ENCODE data around the gene LY86. TPM values are rescaled to one million over a fixed set of nuclear protein-coding genes. Genes with fewer than 3 reads are reported as not detected.

The LY86 gene
- polyA plus RNA-seq, 1 donor from 2014 or later, result not detected

DNA sequence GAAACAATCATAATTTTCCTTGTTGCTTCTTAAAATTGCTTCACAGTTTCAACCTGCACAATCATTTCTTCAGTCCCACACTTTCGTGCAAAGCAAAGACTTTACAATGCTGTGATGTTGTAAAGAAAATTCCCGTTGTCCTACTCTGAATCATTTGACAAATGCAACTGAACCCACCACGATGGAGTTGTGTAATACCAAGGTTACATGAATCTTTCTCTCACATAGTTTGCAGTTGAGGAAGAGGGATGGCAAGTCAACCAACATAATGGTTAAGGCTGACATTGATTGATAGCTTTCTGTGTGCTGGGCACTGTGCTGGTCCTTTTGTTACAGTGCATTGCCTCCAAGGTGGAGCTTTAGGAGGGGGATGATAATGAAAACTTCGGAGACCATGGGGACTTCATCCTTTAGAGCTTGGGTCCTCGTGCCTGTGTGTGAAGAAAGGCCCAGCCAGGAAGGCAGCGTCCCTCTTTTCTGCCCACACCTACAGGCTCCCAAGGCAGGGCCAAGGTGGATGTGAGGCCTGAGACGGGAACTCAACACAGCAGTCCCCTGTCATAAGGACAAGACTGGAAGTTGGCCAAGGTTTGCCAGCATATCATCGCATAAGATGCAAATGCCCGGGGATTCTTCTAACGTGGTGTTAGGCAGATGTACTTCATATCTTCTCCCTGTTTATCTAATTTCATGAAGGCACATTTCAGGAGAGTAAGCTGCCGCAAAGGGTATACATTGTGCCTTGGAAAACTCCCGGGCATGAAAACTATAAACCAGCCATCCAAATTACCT is 96.9 kb downstream of the LY86 start:
- Histone ChIP-seq H4K20me1 (ENCODE audit: insufficient read depth) (no peaks in the 10 kb centered on the region), H3K27me3 (ENCODE audit: insufficient read depth, low read depth, low read length) (no peaks in the 10 kb centered on the region), H3K9me2 (ENCODE audit: insufficient read depth, low read length) (no peaks in the 10 kb centered on the region), H3K9ac (ENCODE audit: low read length) (no peak overlapping the region), H3K4me3 (ENCODE audit: low read length) (no peak overlapping the region), H3K9me3 (ENCODE audit: low read length) (no peaks in the 10 kb centered on the region), H3K27ac (ENCODE audit: low read length) (no peak overlapping the region), H3K36me3 (ENCODE audit: insufficient read depth, low read length) (no peaks in the 10 kb centered on the region), H3F3A (ENCODE audit: insufficient read depth, low read length, poor library complexity, severe bottlenecking) (no peaks in the 10 kb centered on the region), H3K79me2 (replicated peaks; ENCODE audit: insufficient read depth, low read length) (no peaks in the 10 kb centered on the region), H3K4me2 (ENCODE audit: low read length) (no peak overlapping the region), H2AFZ (ENCODE audit: low read depth, low read length) (no peak overlapping the region)
- no peak for TF ChIP-seq RAD21 (conservative IDR thresholded peaks at IDR 0.05)
- TF ChIP-seq EP300 (conservative IDR thresholded peaks at IDR 0.05; ENCODE audit: poor library complexity, severe bottlenecking), result no peak
- TF ChIP-seq EZH2 (IDR thresholded peaks at IDR 0.05; ENCODE audit: borderline replicate concordance, insufficient read depth, low read length, poor library complexity, severe bottlenecking), result no peak
- TF ChIP-seq SMC3 (conservative IDR thresholded peaks at IDR 0.05; ENCODE audit: poor library complexity), result no peak
- no peak for TF ChIP-seq TAF1 (IDR thresholded peaks at IDR 0.05; ENCODE audit: low read depth)
- TF ChIP-seq POLR2AphosphoS5 (IDR thresholded peaks at IDR 0.05), result no peak

DNA sequence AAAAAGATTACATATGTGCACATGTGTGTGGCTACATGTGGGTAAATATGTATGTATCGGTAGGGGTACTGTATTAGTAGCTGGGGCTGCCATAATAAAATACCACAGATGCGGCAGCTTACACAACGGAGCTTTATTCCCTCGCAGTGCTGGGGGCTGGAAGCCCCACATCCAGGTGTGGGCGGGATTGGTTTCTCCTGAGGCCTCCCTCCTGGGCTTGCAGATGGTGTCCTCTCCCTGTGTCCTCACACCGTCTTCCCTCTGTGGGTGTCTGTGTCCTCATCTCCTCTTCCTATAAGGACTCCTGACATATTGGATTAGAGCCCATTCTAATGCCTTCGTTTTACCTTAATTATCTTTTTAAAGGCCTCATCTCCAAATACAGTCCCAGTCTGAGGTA is 97.7 kb downstream of the LY86 start:
- Histone ChIP-seq H3K4me3 (ENCODE audit: low read length) (no peak overlapping the region), H3K9me2 (ENCODE audit: insufficient read depth, low read length) (no peaks in the 10 kb centered on the region), H3F3A (ENCODE audit: insufficient read depth, low read length, poor library complexity, severe bottlenecking) (no peaks in the 10 kb centered on the region), H3K36me3 (ENCODE audit: insufficient read depth, low read length) (no peaks in the 10 kb centered on the region), H3K4me2 (ENCODE audit: low read length) (no peak overlapping the region), H3K27ac (ENCODE audit: low read length) (no peak overlapping the region), H3K79me2 (replicated peaks; ENCODE audit: insufficient read depth, low read length) (no peaks in the 10 kb centered on the region), H3K27me3 (ENCODE audit: insufficient read depth, low read depth, low read length) (no peaks in the 10 kb centered on the region), H3K9ac (ENCODE audit: low read length) (no peak overlapping the region), H2AFZ (ENCODE audit: low read depth, low read length) (no peak overlapping the region), H4K20me1 (ENCODE audit: insufficient read depth) (no peaks in the 10 kb centered on the region), H3K9me3 (ENCODE audit: low read length) (no peaks in the 10 kb centered on the region)
- TF ChIP-seq EZH2 (IDR thresholded peaks at IDR 0.05; ENCODE audit: borderline replicate concordance, insufficient read depth, low read length, poor library complexity, severe bottlenecking) (no peak), TAF1 (IDR thresholded peaks at IDR 0.05; ENCODE audit: low read depth) (no peak), EP300 (conservative IDR thresholded peaks at IDR 0.05; ENCODE audit: poor library complexity, severe bottlenecking) (no peak), SMC3 (conservative IDR thresholded peaks at IDR 0.05; ENCODE audit: poor library complexity) (no peak), RAD21 (conservative IDR thresholded peaks at IDR 0.05) (no peak), MXI1 (conservative IDR thresholded peaks at IDR 0.05; ENCODE audit: poor library complexity, severe bottlenecking) (no peak)
- TF ChIP-seq, protein P1, sequence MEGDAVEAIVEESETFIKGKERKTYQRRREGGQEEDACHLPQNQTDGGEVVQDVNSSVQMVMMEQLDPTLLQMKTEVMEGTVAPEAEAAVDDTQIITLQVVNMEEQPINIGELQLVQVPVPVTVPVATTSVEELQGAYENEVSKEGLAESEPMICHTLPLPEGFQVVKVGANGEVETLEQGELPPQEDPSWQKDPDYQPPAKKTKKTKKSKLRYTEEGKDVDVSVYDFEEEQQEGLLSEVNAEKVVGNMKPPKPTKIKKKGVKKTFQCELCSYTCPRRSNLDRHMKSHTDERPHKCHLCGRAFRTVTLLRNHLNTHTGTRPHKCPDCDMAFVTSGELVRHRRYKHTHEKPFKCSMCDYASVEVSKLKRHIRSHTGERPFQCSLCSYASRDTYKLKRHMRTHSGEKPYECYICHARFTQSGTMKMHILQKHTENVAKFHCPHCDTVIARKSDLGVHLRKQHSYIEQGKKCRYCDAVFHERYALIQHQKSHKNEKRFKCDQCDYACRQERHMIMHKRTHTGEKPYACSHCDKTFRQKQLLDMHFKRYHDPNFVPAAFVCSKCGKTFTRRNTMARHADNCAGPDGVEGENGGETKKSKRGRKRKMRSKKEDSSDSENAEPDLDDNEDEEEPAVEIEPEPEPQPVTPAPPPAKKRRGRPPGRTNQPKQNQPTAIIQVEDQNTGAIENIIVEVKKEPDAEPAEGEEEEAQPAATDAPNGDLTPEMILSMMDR (IDR thresholded peaks at IDR 0.05; ENCODE audit: poor library complexity, severe bottlenecking), result no peak
- TF ChIP-seq, protein P2, sequence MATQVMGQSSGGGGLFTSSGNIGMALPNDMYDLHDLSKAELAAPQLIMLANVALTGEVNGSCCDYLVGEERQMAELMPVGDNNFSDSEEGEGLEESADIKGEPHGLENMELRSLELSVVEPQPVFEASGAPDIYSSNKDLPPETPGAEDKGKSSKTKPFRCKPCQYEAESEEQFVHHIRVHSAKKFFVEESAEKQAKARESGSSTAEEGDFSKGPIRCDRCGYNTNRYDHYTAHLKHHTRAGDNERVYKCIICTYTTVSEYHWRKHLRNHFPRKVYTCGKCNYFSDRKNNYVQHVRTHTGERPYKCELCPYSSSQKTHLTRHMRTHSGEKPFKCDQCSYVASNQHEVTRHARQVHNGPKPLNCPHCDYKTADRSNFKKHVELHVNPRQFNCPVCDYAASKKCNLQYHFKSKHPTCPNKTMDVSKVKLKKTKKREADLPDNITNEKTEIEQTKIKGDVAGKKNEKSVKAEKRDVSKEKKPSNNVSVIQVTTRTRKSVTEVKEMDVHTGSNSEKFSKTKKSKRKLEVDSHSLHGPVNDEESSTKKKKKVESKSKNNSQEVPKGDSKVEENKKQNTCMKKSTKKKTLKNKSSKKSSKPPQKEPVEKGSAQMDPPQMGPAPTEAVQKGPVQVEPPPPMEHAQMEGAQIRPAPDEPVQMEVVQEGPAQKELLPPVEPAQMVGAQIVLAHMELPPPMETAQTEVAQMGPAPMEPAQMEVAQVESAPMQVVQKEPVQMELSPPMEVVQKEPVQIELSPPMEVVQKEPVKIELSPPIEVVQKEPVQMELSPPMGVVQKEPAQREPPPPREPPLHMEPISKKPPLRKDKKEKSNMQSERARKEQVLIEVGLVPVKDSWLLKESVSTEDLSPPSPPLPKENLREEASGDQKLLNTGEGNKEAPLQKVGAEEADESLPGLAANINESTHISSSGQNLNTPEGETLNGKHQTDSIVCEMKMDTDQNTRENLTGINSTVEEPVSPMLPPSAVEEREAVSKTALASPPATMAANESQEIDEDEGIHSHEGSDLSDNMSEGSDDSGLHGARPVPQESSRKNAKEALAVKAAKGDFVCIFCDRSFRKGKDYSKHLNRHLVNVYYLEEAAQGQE (IDR thresholded peaks at IDR 0.05; ENCODE audit: borderline replicate concordance), result no peak

All from neural cell (in vitro differentiated cells).